Duodenal mucosa (tissue), 2 donors: ENCODE measurements around the gene TRIP10.

Source experiments
- H3K27ac ChIP-seq: one replicate; pipeline ENCODE4 v1.7.0; 2013; ENCODE audit warnings: low read depth, low read length
- H3K27me3 ChIP-seq, 2 donors: one replicate each; pipeline ENCODE4 v1.7.0; 2013; ENCODE audit warnings: low read length in 2 of 2, control low read depth in 1 of 2; ENCODE audit not compliant: insufficient read depth in 2 of 2, control insufficient read depth in 1 of 2
- H3K36me3 ChIP-seq, 2 donors: one replicate each; pipeline ENCODE4 v1.7.0; 2013; ENCODE audit warnings: low read length in 2 of 2, control low read depth in 1 of 2; ENCODE audit not compliant: insufficient read depth in 2 of 2, control insufficient read depth in 1 of 2
- H3K4me1 ChIP-seq, 2 donors: one replicate each; pipeline ENCODE4 v1.7.0; 2013; ENCODE audit warnings: low read length in 2 of 2, control low read depth in 1 of 2; ENCODE audit not compliant: insufficient read depth in 2 of 2, control insufficient read depth in 1 of 2
- H3K4me3 ChIP-seq, 2 donors: one replicate each; pipeline ENCODE4 v1.7.0; 2013; ENCODE audit warnings: low read length in 2 of 2, low read depth in 1 of 2
- H3K9ac ChIP-seq, 2 donors: one replicate each; pipeline ENCODE4 v1.7.0; 2013; ENCODE audit warnings: low read length in 2 of 2, low read depth in 1 of 2
- H3K9me3 ChIP-seq, 2 donors: one replicate each; pipeline ENCODE4 v1.7.0; 2013; ENCODE audit warnings: low read length in 2 of 2, control low read depth in 1 of 2; ENCODE audit not compliant: control insufficient read depth in 1 of 2

Gene TRIP10

GRCh38 chr19:6777434-6777833, 38.0 kb downstream of the TRIP10 start:
- Histone ChIP-seq H3K36me3 (no peaks in the 10 kb centered on the region), H3K9me3 (no peaks in the 10 kb centered on the region), H3K4me1 (peaks cover 0 to 8% of the 10 kb centered on the region in 2 donors), H3K27ac (no peak overlapping the region), H3K27me3 (peaks cover 0 to 4% of the 10 kb centered on the region in 2 donors), H3K9ac (no peak overlapping the region), H3K4me3 (no peak overlapping the region)

- Histone ChIP-seq H3K9me3 (no peaks in the 10 kb centered on the region), H3K27ac (no peak overlapping the region), H3K36me3 (no peaks in the 10 kb centered on the region), H3K9ac (no peak overlapping the region), H3K4me3 (no peak overlapping the region), H3K4me1 (peaks cover 0 to 8% of the 10 kb centered on the region in 2 donors), H3K27me3 (no peaks in the 10 kb centered on the region)
Observed at GRCh38 chr19:6778386-6778785, 38.9 kb downstream of the TRIP10 start.

GRCh38 chr19:6779206-6779605, 39.7 kb downstream of the TRIP10 start:
- Histone ChIP-seq H3K27ac (no peak overlapping the region), H3K4me3 (no peak overlapping the region), H3K4me1 (peaks cover 0 to 8% of the 10 kb centered on the region in 2 donors), H3K9me3 (no peaks in the 10 kb centered on the region), H3K9ac (no peak overlapping the region), H3K27me3 (no peaks in the 10 kb centered on the region), H3K36me3 (no peaks in the 10 kb centered on the region)

GRCh38 chr19:6787393-6787792, 47.9 kb downstream of the TRIP10 start:
- Histone ChIP-seq H3K9me3 (no peaks in the 10 kb centered on the region), H3K27me3 (no peaks in the 10 kb centered on the region), H3K4me1 (no peaks in the 10 kb centered on the region), H3K27ac (no peak overlapping the region), H3K36me3 (no peaks in the 10 kb centered on the region), H3K4me3 (no peak overlapping the region), H3K9ac (no peak overlapping the region)

GRCh38 chr19:6788896-6789295, 49.4 kb downstream of the TRIP10 start:
- no peaks in the 10 kb centered on the region for H3K9me3 ChIP-seq
- no peak overlapping the region for H3K9ac ChIP-seq
- H3K36me3 ChIP-seq, result no peaks in the 10 kb centered on the region
- no peak overlapping the region for H3K4me3 ChIP-seq
- no peak overlapping the region for H3K27ac ChIP-seq
- no peaks in the 10 kb centered on the region for H3K27me3 ChIP-seq
- H3K4me1 ChIP-seq, result peaks cover 0 to 4% of the 10 kb centered on the region in 2 donors

- peaks cover 0 to 4% of the 10 kb centered on the region in 2 donors for H3K4me1 ChIP-seq
- H3K9me3 ChIP-seq, result peaks cover 4 to 9% of the 10 kb centered on the region in 2 donors
- no peak overlapping the region for H3K9ac ChIP-seq
- no peak overlapping the region for H3K27ac ChIP-seq
- H3K27me3 ChIP-seq, result no peaks in the 10 kb centered on the region
- H3K4me3 ChIP-seq, result no peak overlapping the region
- H3K36me3 ChIP-seq, result no peaks in the 10 kb centered on the region
Observed at GRCh38 chr19:6790194-6791128, 51.0 kb downstream of the TRIP10 start.

- no peaks in the 10 kb centered on the region for H3K27me3 ChIP-seq
- H3K36me3 ChIP-seq, result no peaks in the 10 kb centered on the region
- H3K4me3 ChIP-seq, result no peak overlapping the region
- peaks cover 4 to 9% of the 10 kb centered on the region in 2 donors for H3K9me3 ChIP-seq
- H3K27ac ChIP-seq, result no peak overlapping the region
- H3K9ac ChIP-seq, result no peak overlapping the region
- H3K4me1 ChIP-seq, result peaks cover 0 to 4% of the 10 kb centered on the region in 2 donors
Observed at GRCh38 chr19:6791237-6791636, 51.8 kb downstream of the TRIP10 start.

- Histone ChIP-seq H3K9me3 (peaks cover 4 to 9% of the 10 kb centered on the region in 2 donors), H3K4me3 (no peak overlapping the region), H3K27ac (no peak overlapping the region), H3K27me3 (no peaks in the 10 kb centered on the region), H3K36me3 (no peaks in the 10 kb centered on the region), H3K4me1 (peaks cover 0 to 4% of the 10 kb centered on the region in 2 donors), H3K9ac (no peak overlapping the region)
Observed at GRCh38 chr19:6793411-6793810, 53.9 kb downstream of the TRIP10 start.

GRCh38 chr19:6793973-6794372, 54.5 kb downstream of the TRIP10 start:
- no peak overlapping the region for H3K4me3 ChIP-seq
- peaks cover 0 to 4% of the 10 kb centered on the region in 2 donors for H3K4me1 ChIP-seq
- H3K9ac ChIP-seq, result no peak overlapping the region
- H3K9me3 ChIP-seq, result peaks cover 4 to 9% of the 10 kb centered on the region in 2 donors
- no peak overlapping the region for H3K27ac ChIP-seq
- H3K27me3 ChIP-seq, result no peaks in the 10 kb centered on the region
- H3K36me3 ChIP-seq, result no peaks in the 10 kb centered on the region

- H3K27ac ChIP-seq, result no peak overlapping the region
- H3K4me1 ChIP-seq, result peaks cover 0 to 4% of the 10 kb centered on the region in 2 donors
- H3K9ac ChIP-seq, result no peak overlapping the region
- no peaks in the 10 kb centered on the region for H3K27me3 ChIP-seq
- H3K9me3 ChIP-seq, result peaks cover 4 to 9% of the 10 kb centered on the region in 2 donors
- H3K36me3 ChIP-seq, result no peaks in the 10 kb centered on the region
- H3K4me3 ChIP-seq, result no peak overlapping the region
Observed at GRCh38 chr19:6794686-6795431, 55.4 kb downstream of the TRIP10 start.
